ENCODE data around the gene NKD2. TPM values are rescaled to one million over a fixed set of nuclear protein-coding genes. Genes with fewer than 3 reads are reported as not detected.
"Not testable (repeated sequence)": the region's sequence is repeated elsewhere in the genome, so short reads cannot be mapped to it uniquely, and the experiment has no call there.

NKD2 gene
- polyA plus RNA-seq, 5 donors: 6.1 to 16.6 (median 7.7) TPM

DNA sequence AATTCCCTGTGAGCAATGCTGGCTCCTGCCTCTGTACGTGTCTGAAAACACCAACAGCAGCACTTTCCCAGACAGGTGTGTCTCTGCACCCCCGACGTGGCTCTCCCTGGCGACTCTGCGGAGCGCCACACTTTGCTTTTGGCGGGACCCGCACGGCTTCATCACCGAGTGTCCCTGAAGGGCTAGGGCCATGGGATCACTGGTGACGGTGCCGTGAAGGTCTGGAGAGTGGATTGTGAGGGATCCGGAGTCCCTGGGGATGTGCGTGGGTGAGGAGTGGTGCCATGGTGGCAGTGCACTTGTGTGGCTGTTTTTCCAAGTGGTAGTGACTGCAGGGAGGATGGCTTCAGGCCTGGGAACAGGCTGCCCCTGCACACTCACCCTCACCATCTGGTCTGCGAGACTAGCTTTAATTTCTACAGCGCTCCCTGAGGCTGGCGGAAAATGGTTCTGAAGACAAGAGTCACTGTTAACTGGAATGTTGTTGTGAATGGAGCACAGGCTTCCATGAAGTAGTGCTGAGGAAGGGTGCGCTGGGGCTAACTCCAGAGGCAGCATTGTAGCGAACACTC lies 3.2 kb downstream of the NKD2 start:
- no peak for DNase-seq

DNA sequence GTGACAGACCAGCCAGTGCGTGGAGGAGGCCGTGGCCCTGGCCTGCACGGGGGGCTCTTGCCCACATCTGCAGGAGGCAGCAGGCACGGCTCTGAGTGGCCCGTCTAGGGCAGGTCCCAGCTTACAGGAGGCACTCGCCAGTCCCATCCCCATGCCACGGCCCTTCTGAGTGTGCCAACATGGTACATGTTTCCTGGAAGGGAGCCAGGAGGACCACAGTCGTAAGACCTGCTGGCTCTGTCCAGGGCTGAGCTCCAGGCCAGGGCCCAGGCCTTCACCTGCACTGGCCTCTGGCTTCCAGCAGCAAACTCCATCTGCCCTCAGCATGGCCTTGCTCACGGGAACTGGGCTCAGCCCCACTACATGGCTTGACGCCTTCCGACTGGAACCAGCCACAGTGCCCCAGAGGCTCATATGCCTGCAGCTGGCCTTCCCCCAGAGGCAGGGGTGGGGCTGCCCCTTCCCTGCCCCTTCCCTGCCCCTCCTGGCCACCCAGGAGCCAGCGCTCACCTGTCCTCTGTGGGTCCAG lies 3.8 kb downstream of the NKD2 start:
- no peak for DNase-seq

GRCh38 chr5:1012900-1013237 lies 4.3 kb downstream of the NKD2 start:
- DNase-seq: no peak

GRCh38 chr5:1013238-1013947 lies 4.8 kb downstream of the NKD2 start:
- no peak for DNase-seq

GRCh38 chr5:1013948-1014301 lies 5.3 kb downstream of the NKD2 start:
- DNase-seq: no peak

DNA sequence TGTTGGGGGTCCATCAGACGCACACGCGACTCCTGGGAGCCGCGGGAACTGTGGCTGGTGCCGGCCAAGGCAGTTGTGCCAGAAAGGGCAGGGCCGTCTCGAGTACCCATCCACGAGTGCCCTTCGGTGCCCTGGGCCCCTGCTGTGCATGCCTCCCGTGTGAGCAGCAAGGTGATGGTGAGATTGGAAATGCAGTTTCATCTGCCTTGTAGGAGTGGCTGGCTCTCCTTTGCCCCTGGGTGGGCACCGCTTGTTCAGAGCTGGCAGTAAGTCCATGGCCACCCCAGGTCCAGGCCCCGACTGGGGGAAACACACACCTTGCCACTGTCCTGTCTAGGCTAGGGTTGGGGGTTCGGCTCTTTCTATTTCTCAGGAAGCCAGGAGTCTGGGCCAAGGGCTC lies 5.7 kb downstream of the NKD2 start:
- no peak for DNase-seq

GRCh38 chr5:1014781-1015221 lies 6.2 kb downstream of the NKD2 start:
- no peak for DNase-seq

DNA sequence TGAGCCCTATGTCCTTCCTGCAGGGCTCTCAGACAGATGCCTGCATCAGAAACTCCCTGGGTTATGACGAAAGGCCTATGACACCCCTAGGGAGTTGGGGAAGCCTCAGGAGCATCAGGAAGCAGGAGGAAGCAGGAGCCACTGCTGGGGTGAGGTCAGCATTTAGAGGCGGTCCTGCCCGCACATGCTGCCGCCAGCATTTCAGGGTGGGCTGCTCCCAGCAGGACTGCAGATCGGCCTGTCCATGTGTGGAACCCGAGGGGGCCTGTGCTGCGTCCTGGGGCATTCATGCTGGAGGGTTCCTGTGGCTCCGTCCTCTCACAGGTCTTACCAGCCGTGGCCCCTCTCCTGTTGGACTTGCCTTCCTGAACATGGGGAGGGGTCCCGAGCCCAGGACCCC lies 6.9 kb downstream of the NKD2 start:
- DNase-seq: no peak

DNA sequence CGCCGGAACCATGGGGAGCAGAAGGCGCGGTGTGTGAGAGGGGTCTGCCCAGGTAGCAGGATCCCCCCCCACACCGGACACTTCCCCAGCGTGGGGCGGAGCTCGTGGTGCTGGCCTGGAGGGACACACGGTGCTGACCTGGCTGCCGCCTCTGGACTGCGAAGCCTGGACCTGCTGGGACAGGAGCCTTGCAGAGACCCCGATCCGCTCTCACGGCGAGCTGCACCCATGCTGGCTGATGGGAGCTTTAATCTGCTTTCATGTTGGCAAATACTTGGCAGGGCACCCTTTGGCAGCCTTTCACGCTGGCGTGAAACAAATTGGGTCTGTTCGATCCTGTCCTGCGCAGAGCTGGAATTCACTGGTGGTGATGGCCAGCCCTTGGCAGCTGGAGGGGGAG lies 7.4 kb downstream of the NKD2 start:
- DNase-seq: no peak

GRCh38 chr5:1016476-1016875 lies 7.9 kb downstream of the NKD2 start:
- DNase-seq: no peak

- no peak for DNase-seq
These were observed 8.5 kb downstream of the NKD2 start for GRCh38 chr5:1017056-1017455.

DNA sequence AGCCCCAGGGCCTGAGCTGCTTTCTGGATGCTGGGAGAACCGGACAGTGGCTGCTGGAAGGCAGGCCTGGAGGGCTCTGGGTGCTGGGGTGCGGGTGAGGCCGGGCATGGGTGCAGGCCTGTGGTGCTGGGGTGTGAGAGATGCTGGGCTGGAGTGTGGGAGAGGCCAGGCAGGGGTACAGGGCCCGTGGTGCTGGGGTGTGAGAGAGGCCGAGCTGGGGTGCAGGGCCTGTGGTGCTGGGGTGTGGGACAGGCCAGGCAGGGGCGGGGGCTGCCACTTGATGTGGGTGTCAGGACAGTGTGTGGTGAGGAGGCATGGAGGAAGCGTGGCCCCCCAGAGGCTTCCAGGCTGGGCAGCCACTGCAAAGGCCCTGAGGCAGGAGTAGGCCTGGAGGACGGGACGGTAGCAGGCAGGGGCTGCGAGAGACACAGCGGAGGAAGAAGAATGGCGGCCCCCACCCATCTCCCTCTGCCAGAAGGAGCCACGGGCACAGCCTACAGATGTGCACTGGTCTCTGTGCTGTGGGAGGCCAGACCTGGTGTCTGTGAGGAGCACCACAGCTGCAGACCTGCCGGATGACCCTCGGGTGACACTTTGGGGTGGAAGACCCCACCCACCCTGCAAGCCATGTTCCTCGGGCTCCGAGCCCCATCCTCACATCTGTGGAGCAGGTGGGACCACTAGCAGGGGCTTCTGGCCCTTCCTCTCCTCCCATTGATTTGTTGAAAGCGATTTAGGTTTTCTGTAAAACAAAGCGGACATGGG lies 9.3 kb downstream of the NKD2 start:
- no peak for DNase-seq

- no peak for DNase-seq
These were observed 10.0 kb downstream of the NKD2 start for GRCh38 chr5:1018596-1018995.

DNA sequence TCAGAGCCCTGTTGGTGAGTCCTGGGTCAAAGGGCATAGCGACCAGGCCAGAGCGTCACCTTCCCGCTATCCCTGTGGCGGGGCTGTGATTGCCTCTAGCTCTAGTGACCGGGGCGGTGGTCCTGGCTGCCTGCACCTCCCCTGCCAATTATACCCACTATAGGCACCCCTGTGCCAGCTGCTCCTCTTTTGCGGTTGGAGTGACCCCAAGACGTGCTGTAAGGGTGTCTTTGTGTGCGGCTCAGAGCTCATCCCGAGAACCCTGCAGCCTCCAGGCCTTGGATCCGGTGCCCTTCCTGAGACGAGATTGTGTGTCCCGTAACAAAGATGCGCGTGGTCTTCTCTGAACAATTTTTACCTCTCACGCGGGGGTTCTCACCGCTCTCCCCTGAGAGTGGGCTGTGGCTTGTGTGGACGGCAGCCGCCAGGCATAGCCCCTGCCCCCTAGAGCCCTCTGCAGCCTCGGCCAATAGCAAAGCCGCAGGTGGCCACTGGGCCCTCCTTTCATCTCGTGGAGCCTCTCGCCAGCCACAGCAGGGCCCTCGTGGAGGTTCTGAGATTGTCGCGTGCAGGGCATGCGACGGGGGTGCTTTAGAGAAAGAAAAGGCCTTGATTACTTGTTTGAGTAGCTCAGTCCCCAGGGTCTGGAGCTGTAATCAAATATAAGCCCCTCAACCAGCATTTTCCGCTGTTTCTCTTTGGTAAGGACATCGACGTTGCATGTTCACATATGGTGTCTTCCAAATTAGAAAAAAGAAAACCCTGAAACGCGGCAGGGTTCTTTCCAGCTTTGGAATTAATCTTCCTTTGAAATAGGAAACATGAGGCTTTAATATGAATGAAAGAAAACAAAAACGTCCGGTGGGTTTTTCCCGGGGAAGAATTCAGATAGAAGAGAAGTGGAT lies 10.7 kb downstream of the NKD2 start:
- DNase-seq: no peak

GRCh38 chr5:1020452-1020961 lies 11.9 kb downstream of the NKD2 start:
- no peak for DNase-seq

DNA sequence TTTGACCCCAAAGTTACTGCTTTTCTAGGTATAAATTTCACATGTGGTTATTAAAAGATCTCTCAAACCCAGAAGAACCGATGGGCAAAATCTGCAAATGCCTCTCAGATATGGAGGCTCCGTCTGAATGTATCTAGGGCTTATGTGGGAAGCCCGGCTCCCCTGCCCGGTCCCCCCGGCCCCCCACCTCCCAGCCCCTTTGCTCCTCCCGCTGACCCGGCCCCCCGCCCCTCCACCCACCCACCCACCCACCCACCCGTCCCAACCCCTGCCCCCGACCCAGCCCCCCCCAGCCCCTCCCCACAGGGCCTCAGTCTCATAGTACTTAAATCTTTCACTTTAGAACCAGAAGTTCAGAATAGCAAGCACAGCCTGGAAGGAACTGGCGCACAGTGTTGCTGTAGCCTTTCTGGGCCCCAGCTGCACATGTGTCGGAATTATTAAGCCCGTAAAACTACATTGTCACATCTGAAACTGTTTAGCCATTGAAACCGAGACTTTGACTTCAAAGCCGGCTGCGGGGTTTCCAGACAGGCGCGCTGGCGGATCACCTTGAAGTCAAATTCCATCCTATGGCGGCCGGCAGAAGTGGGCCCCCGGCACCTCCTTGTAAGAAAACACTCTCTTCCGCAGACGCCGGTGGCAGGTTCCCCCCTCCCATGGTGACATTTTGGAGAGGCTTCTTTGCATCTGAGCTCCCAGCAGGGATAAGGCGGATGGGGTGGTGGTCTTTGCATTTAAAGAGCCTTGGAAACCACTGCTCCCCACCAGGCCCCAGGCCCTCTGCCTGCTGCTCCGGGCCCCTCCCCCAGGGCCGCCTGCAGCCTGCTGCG lies 12.8 kb downstream of the NKD2 start:
- DNase-seq: peak in 1 of 2 donors; percentile 26

DNA sequence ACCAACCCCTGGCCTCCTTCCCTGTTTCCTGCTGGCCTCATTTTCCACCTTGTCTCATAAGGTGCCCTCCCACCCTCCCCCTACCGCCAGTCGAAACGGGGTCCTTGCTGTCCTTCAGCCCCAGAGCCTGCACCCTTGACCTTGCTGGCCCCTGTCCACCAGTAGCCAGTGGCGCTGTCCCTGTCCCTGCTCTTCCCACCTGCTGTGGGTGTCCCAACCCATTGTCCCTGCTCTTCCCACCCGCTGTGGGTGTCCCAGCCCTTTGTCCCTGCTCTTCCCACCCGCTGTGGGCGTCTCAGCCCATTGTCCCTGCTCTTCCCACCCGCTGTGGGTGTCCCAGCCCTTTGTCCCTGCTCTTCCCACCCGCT lies 13.4 kb downstream of the NKD2 start:
- not testable (repeated sequence) for DNase-seq

DNA sequence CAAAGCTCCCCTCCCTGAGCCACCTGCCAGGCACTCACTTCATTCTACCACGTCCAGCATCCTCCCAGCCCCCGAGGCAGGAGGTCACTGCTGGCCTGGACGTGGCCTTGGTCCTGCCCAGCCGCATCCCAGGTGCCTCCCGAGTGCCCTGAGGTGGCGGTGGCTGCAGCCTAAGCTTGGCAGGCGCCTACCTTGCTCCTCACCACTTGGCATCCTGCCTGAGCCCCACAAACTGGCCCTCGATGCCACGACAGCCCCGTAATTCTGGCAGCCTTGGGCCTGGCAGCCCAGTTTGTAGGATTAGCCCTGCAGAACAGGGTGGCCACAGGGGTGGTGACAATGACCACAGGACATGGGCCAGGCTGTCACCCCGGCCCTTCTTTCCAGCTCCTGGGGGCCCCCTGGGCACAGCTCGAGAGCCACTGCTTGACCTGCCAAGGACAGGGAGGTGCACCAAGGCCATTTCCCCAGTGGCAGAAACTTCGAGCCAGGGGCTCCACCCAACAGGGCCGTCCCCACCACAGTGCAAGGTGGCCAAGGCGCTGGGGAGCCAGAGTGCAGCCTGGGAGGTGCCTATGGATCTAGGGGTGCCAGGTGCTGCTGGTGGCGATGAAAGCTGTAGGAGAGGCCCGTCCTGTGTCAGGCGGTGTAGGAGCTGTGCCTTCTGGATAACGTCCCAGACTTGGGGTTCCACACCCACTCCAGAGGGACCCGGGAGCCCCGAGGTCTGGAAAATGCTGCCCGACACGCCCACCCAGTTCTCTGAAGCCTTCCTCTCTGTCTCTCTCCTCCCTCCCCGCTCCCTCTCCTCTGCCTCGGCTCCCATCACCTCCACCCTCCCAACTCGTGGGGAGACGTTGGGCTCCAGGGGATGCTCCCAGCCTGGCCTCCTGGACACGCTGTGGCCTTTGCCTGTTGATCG lies 18.4 kb downstream of the NKD2 start:
- no peak for DNase-seq

- no peak for DNase-seq
These were observed 19.2 kb downstream of the NKD2 start for GRCh38 chr5:1027631-1028441.
